Sigmoid colon (tissue), 4 donors: ENCODE results near the gene ARNT2.

Experiments
- CTCF ChIP-seq, 4 experiments: fragments of 450-650 bp in 3 of 4; fragments of 200-600 bp in 1 of 4; IDR thresholded peaks; one replicate each; pipeline ENCODE4 v1.5.1; 2016 to 2019; ENCODE audit warnings: antibody characterized with exemption in 4 of 4, mild to moderate bottlenecking in 3 of 4, moderate library complexity in 2 of 4
- EP300 ChIP-seq, 4 donors: sonication (generic); formaldehyde crosslinking; IDR thresholded peaks; one replicate each; pipeline ENCODE4 v1.6.1; 2017; ENCODE audit warnings: antibody characterized with exemption in 4 of 4
- POLR2A ChIP-seq, 2 donors: fragments of 450-650 bp; IDR thresholded peaks; one replicate each; pipeline ENCODE4 v1.6.1; 2016; ENCODE audit warnings: antibody characterized with exemption in 2 of 2, mild to moderate bottlenecking in 2 of 2, moderate library complexity in 2 of 2
- POLR2AphosphoS5 ChIP-seq, 4 donors: sonication (generic); formaldehyde crosslinking; IDR thresholded peaks; one replicate each; pipeline ENCODE4 v1.6.1; 2017; ENCODE audit warnings: antibody characterized with exemption in 4 of 4

- TF ChIP-seq CTCF (IDR thresholded peaks at IDR 0.05) (no peak), POLR2A (IDR thresholded peaks at IDR 0.05) (no peak), POLR2AphosphoS5 (IDR thresholded peaks at IDR 0.05) (no peak), EP300 (IDR thresholded peaks at IDR 0.05) (no peak)
These were observed 174.7 kb downstream of the ARNT2 start for GRCh38 chr15:80578871-80579270.
